Measurements from ENCODE around the gene CCDC157.
"Not testable (repeated sequence)": the region's sequence is repeated elsewhere in the genome, so short reads cannot be mapped to it uniquely, and the experiment has no call there.

CCDC157 gene

DNA sequence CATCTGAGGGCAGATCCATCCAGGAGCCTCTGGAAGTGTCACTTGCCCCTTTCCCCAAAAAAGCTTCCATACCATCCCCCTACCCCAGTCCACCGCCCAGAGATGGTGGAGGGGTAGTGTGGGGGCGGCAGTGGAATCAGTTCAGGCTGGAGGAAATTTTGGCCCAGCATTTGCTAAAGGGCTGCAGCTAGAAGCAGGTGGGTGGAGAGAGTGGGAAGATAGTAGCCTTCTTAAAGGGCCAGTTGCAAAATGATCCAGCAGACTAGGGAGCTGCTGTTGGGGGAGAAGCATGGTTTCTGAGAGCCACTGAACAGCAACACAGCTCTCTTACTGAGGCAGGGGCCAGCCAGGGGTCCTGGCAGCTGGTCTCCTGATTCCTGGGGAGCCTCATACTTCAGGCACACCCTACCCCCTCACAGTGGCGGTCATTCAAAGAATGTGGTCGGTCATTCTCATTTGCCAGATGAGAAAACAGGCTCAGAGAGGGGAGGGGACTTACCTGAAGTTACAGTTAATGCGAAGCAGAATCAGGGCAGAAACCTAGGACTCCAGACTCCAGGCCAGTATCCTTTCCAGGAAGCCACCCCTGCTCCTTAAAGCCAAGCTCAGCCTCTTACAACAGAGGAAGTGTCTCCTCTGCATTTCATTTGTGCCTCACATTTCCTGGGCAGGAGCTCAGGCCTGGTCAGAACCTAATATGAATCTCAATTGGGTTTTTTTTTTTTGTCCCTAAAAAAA is 45.4 kb downstream of the CCDC157 start:
- Histone ChIP-seq H3K27ac (ENCODE audit: low read depth, low read length, poor library complexity, severe bottlenecking) (no peak overlapping the region), H3K79me2 (ENCODE audit: insufficient read depth, low read length) (no peaks in the 10 kb centered on the region)

DNA sequence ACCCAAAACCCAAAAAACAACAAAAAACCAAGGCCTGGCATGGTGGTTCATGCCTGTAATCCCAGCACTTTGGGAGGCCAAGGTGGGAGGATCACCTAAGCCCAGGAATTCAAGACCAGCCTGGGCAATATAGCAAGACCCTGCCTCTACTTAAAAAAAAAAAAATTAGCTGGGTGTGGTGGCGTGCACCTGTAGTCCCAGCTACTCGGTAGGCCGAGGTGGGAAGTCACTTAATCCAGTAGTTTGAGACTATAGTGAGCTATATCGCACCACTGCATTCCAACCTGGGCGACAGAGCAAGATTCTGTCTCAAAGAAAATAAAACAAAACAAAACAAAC is 45.9 kb downstream of the CCDC157 start:
- not testable (repeated sequence) for H3K4me2 ChIP-seq (ENCODE audit: low read length); H3K36me3 ChIP-seq (ENCODE audit: insufficient read depth, low read length); H2AFZ ChIP-seq (ENCODE audit: low read length); H3K9me3 ChIP-seq (ENCODE audit: low read length); H3K9me2 ChIP-seq (ENCODE audit: low read depth, low read length); H3K9ac ChIP-seq (ENCODE audit: low read length); H3K27me3 ChIP-seq (ENCODE audit: insufficient read depth, low read length); H3K79me2 ChIP-seq (ENCODE audit: insufficient read depth, low read length); H3K4me3 ChIP-seq (ENCODE audit: low read depth, low read length, poor library complexity, severe bottlenecking); H4K20me1 ChIP-seq (ENCODE audit: insufficient read depth, low read length); H3K27ac ChIP-seq (ENCODE audit: low read depth, low read length, poor library complexity, severe bottlenecking); H3K4me1 ChIP-seq (ENCODE audit: insufficient read depth, low read length, severe bottlenecking); H3F3A ChIP-seq (ENCODE audit: insufficient read depth, low read length)

More for the DNA sequence above, 45.4 kb downstream of the CCDC157 start:
- H3K9me2 ChIP-seq (ENCODE audit: low read depth, low read length), result no peaks in the 10 kb centered on the region
- no peaks in the 10 kb centered on the region for H3K9me3 ChIP-seq (ENCODE audit: low read length)
- H3K4me2 ChIP-seq (ENCODE audit: low read length), result no peak overlapping the region
- peaks cover 5% of the 10 kb centered on the region for H3K4me1 ChIP-seq (ENCODE audit: insufficient read depth, low read length, severe bottlenecking)
- H3F3A ChIP-seq (ENCODE audit: insufficient read depth, low read length), result no peaks in the 10 kb centered on the region
- TF ChIP-seq CTCF (IDR thresholded peaks at IDR 0.05; ENCODE audit: low read length) (no peak), EZH2 (IDR thresholded peaks at IDR 0.05; ENCODE audit: borderline replicate concordance, low read length) (no peak)
- H3K4me3 ChIP-seq (ENCODE audit: low read depth, low read length, poor library complexity, severe bottlenecking), result no peak overlapping the region
- no peaks in the 10 kb centered on the region for H4K20me1 ChIP-seq (ENCODE audit: insufficient read depth, low read length)
- no peak overlapping the region for H3K9ac ChIP-seq (ENCODE audit: low read length)
- H2AFZ ChIP-seq (ENCODE audit: low read length), result no peak overlapping the region
- peaks cover 6% of the 10 kb centered on the region for H3K27me3 ChIP-seq (ENCODE audit: insufficient read depth, low read length)
- H3K36me3 ChIP-seq (ENCODE audit: insufficient read depth, low read length), result no peaks in the 10 kb centered on the region

DNA sequence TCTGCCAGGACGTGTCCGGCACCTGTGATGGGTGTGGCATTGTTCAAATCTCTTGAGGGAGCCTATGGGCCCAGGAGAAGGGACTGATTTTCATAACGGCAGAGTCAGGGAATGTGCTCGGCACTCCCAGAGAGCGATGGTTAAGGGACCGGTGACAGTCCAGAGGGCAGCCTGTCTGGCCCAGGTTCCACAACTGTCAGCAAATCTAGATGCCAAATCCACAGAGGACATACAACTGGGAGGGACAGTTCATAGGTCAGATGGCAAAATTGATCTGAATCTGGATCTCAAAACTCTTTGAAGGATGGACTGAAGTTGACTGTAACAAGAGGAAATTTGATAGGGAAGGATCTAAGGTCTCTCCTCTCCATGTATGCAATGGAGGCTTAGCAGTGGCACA is 47.5 kb downstream of the CCDC157 start:
- H2AFZ ChIP-seq (ENCODE audit: low read length), result no peak overlapping the region
- H3K79me2 ChIP-seq (ENCODE audit: insufficient read depth, low read length), result no peaks in the 10 kb centered on the region
- no peak for TF ChIP-seq EZH2 (IDR thresholded peaks at IDR 0.05; ENCODE audit: borderline replicate concordance, low read length)
- TF ChIP-seq CTCF (IDR thresholded peaks at IDR 0.05; ENCODE audit: low read length), result no peak
- no peaks in the 10 kb centered on the region for H3F3A ChIP-seq (ENCODE audit: insufficient read depth, low read length)
- H3K9ac ChIP-seq (ENCODE audit: low read length), result no peak overlapping the region
- H3K36me3 ChIP-seq (ENCODE audit: insufficient read depth, low read length), result no peaks in the 10 kb centered on the region
- no peaks in the 10 kb centered on the region for H4K20me1 ChIP-seq (ENCODE audit: insufficient read depth, low read length)
- no peaks in the 10 kb centered on the region for H3K9me3 ChIP-seq (ENCODE audit: low read length)
- H3K27ac ChIP-seq (ENCODE audit: low read depth, low read length, poor library complexity, severe bottlenecking), result no peak overlapping the region
- H3K9me2 ChIP-seq (ENCODE audit: low read depth, low read length), result no peaks in the 10 kb centered on the region
- H3K4me2 ChIP-seq (ENCODE audit: low read length), result no peak overlapping the region
- H3K4me1 ChIP-seq (ENCODE audit: insufficient read depth, low read length, severe bottlenecking), result no peaks in the 10 kb centered on the region
- no peak overlapping the region for H3K4me3 ChIP-seq (ENCODE audit: low read depth, low read length, poor library complexity, severe bottlenecking)
- H3K27me3 ChIP-seq (ENCODE audit: insufficient read depth, low read length), result no peaks in the 10 kb centered on the region

- Histone ChIP-seq H3K79me2 (ENCODE audit: insufficient read depth, low read length) (no peaks in the 10 kb centered on the region), H3K9me3 (ENCODE audit: low read length) (no peaks in the 10 kb centered on the region), H3F3A (ENCODE audit: insufficient read depth, low read length) (no peaks in the 10 kb centered on the region), H3K4me2 (ENCODE audit: low read length) (no peak overlapping the region), H3K4me3 (ENCODE audit: low read depth, low read length, poor library complexity, severe bottlenecking) (no peak overlapping the region), H3K27ac (ENCODE audit: low read depth, low read length, poor library complexity, severe bottlenecking) (no peak overlapping the region), H3K9ac (ENCODE audit: low read length) (no peak overlapping the region), H3K27me3 (ENCODE audit: insufficient read depth, low read length) (no peaks in the 10 kb centered on the region), H3K9me2 (ENCODE audit: low read depth, low read length) (no peaks in the 10 kb centered on the region), H3K4me1 (ENCODE audit: insufficient read depth, low read length, severe bottlenecking) (no peaks in the 10 kb centered on the region), H4K20me1 (ENCODE audit: insufficient read depth, low read length) (no peaks in the 10 kb centered on the region), H2AFZ (ENCODE audit: low read length) (no peak overlapping the region), H3K36me3 (ENCODE audit: insufficient read depth, low read length) (no peaks in the 10 kb centered on the region)
- TF ChIP-seq EZH2 (IDR thresholded peaks at IDR 0.05; ENCODE audit: borderline replicate concordance, low read length), result no peak
- TF ChIP-seq CTCF (IDR thresholded peaks at IDR 0.05; ENCODE audit: low read length), result no peak
These were observed 48.9 kb downstream of the CCDC157 start for GRCh38 chr22:30405731-30406130.
